HEK293T (cell line): ENCODE measurements around the gene PLA2G4D.

Source experiments
- ARNT ChIP-seq: fragments of 450-650 bp; IDR thresholded peaks from 2 replicates; pipeline ENCODE4 v1.6.1; 2017; ENCODE audit warnings: mild to moderate bottlenecking
- ELF4 ChIP-seq: fragments of 450-650 bp; IDR thresholded peaks from 2 replicates; pipeline ENCODE4 v1.6.1; 2017; ENCODE audit warnings: antibody characterized with exemption
- FOXK2 ChIP-seq: fragments of 450-650 bp; IDR thresholded peaks from 2 replicates; pipeline ENCODE4 v1.6.1; 2016; ENCODE audit warnings: mild to moderate bottlenecking
- NFRKB ChIP-seq: fragments of 450-650 bp; IDR thresholded peaks from 2 replicates; pipeline ENCODE4 v1.6.1; 2016; ENCODE audit warnings: mild to moderate bottlenecking, moderate library complexity
- SP1 ChIP-seq: fragments of 450-650 bp; IDR thresholded peaks from 2 replicates; pipeline ENCODE4 v1.6.1; 2017
- SUZ12 ChIP-seq: fragments of 450-650 bp; IDR thresholded peaks from 2 replicates; pipeline ENCODE4 v1.6.1; 2016; ENCODE audit warnings: mild to moderate bottlenecking

- TF ChIP-seq SP1 (no peak), NFRKB (no peak), SUZ12 (no peak), ELF4 (no peak), FOXK2 (no peak), ARNT (no peak)
Measured at GRCh38 chr15:42050484-42051255, 43.7 kb downstream of the PLA2G4D start.
